Measurements from ENCODE around the gene MLIP.

MLIP gene

GRCh38 chr6:54262499-54262898 lies 151.3 kb downstream of the MLIP start:
- DNase-seq (ENCODE audit: extremely low spot score, insufficient read length, low read depth) (no peak), FAIRE-seq (no peak)

GRCh38 chr6:54262971-54263370 lies 151.7 kb downstream of the MLIP start:
- no peak for FAIRE-seq

GRCh38 chr6:54264581-54265272 lies 153.5 kb downstream of the MLIP start:
- no peak for DNase-seq (ENCODE audit: extremely low spot score, insufficient read length, low read depth)
- no peak for FAIRE-seq

More at GRCh38 chr6:54262971-54263370, 151.7 kb downstream of the MLIP start:
- DNase-seq (ENCODE audit: extremely low spot score, insufficient read length, low read depth) = no peak

- FAIRE-seq (no peak), DNase-seq (ENCODE audit: extremely low spot score, insufficient read length, low read depth) (no peak)
These were observed 155.2 kb downstream of the MLIP start for GRCh38 chr6:54266400-54266923.

- no peak for DNase-seq (ENCODE audit: extremely low spot score, insufficient read length, low read depth)
These were observed 156.6 kb downstream of the MLIP start for GRCh38 chr6:54267798-54268197.

GRCh38 chr6:54273214-54273820 lies 162.1 kb downstream of the MLIP start:
- FAIRE-seq (no peak), DNase-seq (ENCODE audit: extremely low spot score, insufficient read length, low read depth) (no peak)

More at GRCh38 chr6:54267798-54268197, 156.6 kb downstream of the MLIP start:
- FAIRE-seq = peak; percentile 60

- no peak for DNase-seq (ENCODE audit: extremely low spot score, insufficient read length, low read depth)
- FAIRE-seq = no peak
These were observed 163.1 kb downstream of the MLIP start for GRCh38 chr6:54274383-54274782.

- FAIRE-seq (no peak), DNase-seq (ENCODE audit: extremely low spot score, insufficient read length, low read depth) (no peak)
These were observed 170.9 kb downstream of the MLIP start for GRCh38 chr6:54282186-54282585.

GRCh38 chr6:54284161-54284860 lies 173.1 kb downstream of the MLIP start:
- peak; percentile 39 for FAIRE-seq
- no peak for DNase-seq (ENCODE audit: extremely low spot score, insufficient read length, low read depth)

- FAIRE-seq = peak; percentile 31
These were observed 174.4 kb downstream of the MLIP start for GRCh38 chr6:54285595-54285994.

GRCh38 chr6:54286141-54286540 lies 174.9 kb downstream of the MLIP start:
- FAIRE-seq = no peak
- DNase-seq (ENCODE audit: extremely low spot score, insufficient read length, low read depth) = no peak

More at GRCh38 chr6:54285595-54285994, 174.4 kb downstream of the MLIP start:
- no peak for DNase-seq (ENCODE audit: extremely low spot score, insufficient read length, low read depth)

GRCh38 chr6:54288474-54288873 lies 177.2 kb downstream of the MLIP start:
- no peak for DNase-seq (ENCODE audit: extremely low spot score, insufficient read length, low read depth)
- FAIRE-seq = peak; percentile 15

GRCh38 chr6:54289426-54289825 lies 178.2 kb downstream of the MLIP start:
- FAIRE-seq (no peak), DNase-seq (ENCODE audit: extremely low spot score, insufficient read length, low read depth) (no peak)

GRCh38 chr6:54291146-54291545 lies 179.9 kb downstream of the MLIP start:
- DNase-seq (ENCODE audit: extremely low spot score, insufficient read length, low read depth) (no peak), FAIRE-seq (peak; percentile 87)

GRCh38 chr6:54291738-54292137 lies 180.5 kb downstream of the MLIP start:
- peak; percentile 88 for FAIRE-seq

GRCh38 chr6:54294965-54295532 lies 183.8 kb downstream of the MLIP start:
- FAIRE-seq (no peak), DNase-seq (ENCODE audit: extremely low spot score, insufficient read length, low read depth) (no peak)

More at GRCh38 chr6:54291738-54292137, 180.5 kb downstream of the MLIP start:
- DNase-seq (ENCODE audit: extremely low spot score, insufficient read length, low read depth) = peak; percentile 15

GRCh38 chr6:54299542-54300269 lies 188.5 kb downstream of the MLIP start:
- DNase-seq (ENCODE audit: extremely low spot score, insufficient read length, low read depth) = no peak
- no peak for FAIRE-seq

GRCh38 chr6:54301770-54302169 lies 190.5 kb downstream of the MLIP start:
- DNase-seq (ENCODE audit: extremely low spot score, insufficient read length, low read depth) (no peak), FAIRE-seq (no peak)

- DNase-seq (ENCODE audit: extremely low spot score, insufficient read length, low read depth) (no peak), FAIRE-seq (peak; percentile 83)
These were observed 196.2 kb downstream of the MLIP start for GRCh38 chr6:54307439-54307910.
